Stromal cell of bone marrow (primary cell): ENCODE results near the gene FAM9C.

Experiments
- DNase-seq: peaks from one replicate; pipeline ENCODE4 v3.0.0-alpha.2; 2012; ENCODE audit warnings: low read depth

Gene FAM9C

GRCh38 chrX:13007519-13008188 is 36.8 kb downstream of the FAM9C start:
- peak; percentile 61 for DNase-seq

GRCh38 chrX:13005661-13006473 is 38.6 kb downstream of the FAM9C start:
- DNase-seq, result peak; percentile 55

- no peak for DNase-seq
These were observed 42.3 kb downstream of the FAM9C start for GRCh38 chrX:13001961-13002671.

- DNase-seq, result no peak
These were observed 43.3 kb downstream of the FAM9C start for GRCh38 chrX:13001097-13001496.

GRCh38 chrX:13000301-13000811 is 44.1 kb downstream of the FAM9C start:
- no peak for DNase-seq

- DNase-seq, result no peak
These were observed 45.0 kb downstream of the FAM9C start for GRCh38 chrX:12999422-12999821.

GRCh38 chrX:12997906-12998687 is 46.3 kb downstream of the FAM9C start:
- no peak for DNase-seq

- no peak for DNase-seq
These were observed 47.4 kb downstream of the FAM9C start for GRCh38 chrX:12996934-12997435.

- no peak for DNase-seq
These were observed 50.1 kb downstream of the FAM9C start for GRCh38 chrX:12994321-12994720.

GRCh38 chrX:12993826-12994225 is 50.6 kb downstream of the FAM9C start:
- no peak for DNase-seq

GRCh38 chrX:12992544-12993118 is 51.8 kb downstream of the FAM9C start:
- DNase-seq, result no peak

- no peak for DNase-seq
These were observed 52.8 kb downstream of the FAM9C start for GRCh38 chrX:12991575-12991974.

- DNase-seq, result no peak
These were observed 55.0 kb downstream of the FAM9C start for GRCh38 chrX:12989461-12989860.

GRCh38 chrX:12988797-12989196 is 55.6 kb downstream of the FAM9C start:
- no peak for DNase-seq

GRCh38 chrX:12987900-12988594 is 56.4 kb downstream of the FAM9C start:
- no peak for DNase-seq

GRCh38 chrX:12987340-12987739 is 57.1 kb downstream of the FAM9C start:
- DNase-seq, result no peak

- DNase-seq, result no peak
These were observed 57.5 kb downstream of the FAM9C start for GRCh38 chrX:12986886-12987285.

- no peak for DNase-seq
These were observed 58.1 kb downstream of the FAM9C start for GRCh38 chrX:12986164-12986779.
